K562 (cell line): ENCODE data around the gene WTIP. TPM values are rescaled to one million over a fixed set of nuclear protein-coding genes. Genes with fewer than 3 reads are reported as not detected.

Experiments
- CTCF ChIP-seq, 3 experiments: IDR thresholded peaks in 2 of 3; conservative IDR thresholded peaks in 1 of 3; 2 replicates each; pipeline ENCODE4 v1.5.1; 2011 to 2012; ENCODE audit warnings: low read length in 3 of 3, mild to moderate bottlenecking in 3 of 3, control low read depth in 2 of 3, improper control_type of control experiment in 1 of 3, inconsistent platforms in 1 of 3, low read depth in 1 of 3, mixed read lengths in 1 of 3, moderate library complexity in 1 of 3; ENCODE audit not compliant: insufficient read depth in 2 of 3
- DACH1 ChIP-seq: fragments of 450-650 bp; IDR thresholded peaks from 2 replicates; pipeline ENCODE4 v1.6.1; 2018; ENCODE audit not compliant: partially characterized antibody
- NR2C2 ChIP-seq, 2 experiments: fragments of 200-800 bp in 1 of 2; sonication (Bioruptor generic) in 1 of 2; sonication (generic) in 1 of 2; formaldehyde crosslinking in 1 of 2; IDR thresholded peaks; 2 replicates each; pipeline versions ENCODE4 v1.6.1 to v1.8.0; 2016 to 2022; ENCODE audit warnings: mild to moderate bottlenecking in 1 of 2, missing compliant biosample characterization in 1 of 2, missing genetic modification characterization in 1 of 2, missing genetic modification reagents in 1 of 2
- SMARCA5 ChIP-seq: fragments of 450-650 bp; IDR thresholded peaks from 2 replicates; pipeline ENCODE4 v1.6.1; 2016
- U2AF1 ChIP-seq: fragments of 200-400 bp; formaldehyde crosslinking; optimal IDR thresholded peaks from 2 replicates; pipeline ENCODE3; 2017; ENCODE audit warnings: mild to moderate bottlenecking, low read depth, low read length, moderate library complexity
- ZBTB26 ChIP-seq: fragments of 450-650 bp; formaldehyde crosslinking; IDR thresholded peaks from 2 replicates; pipeline ENCODE4 v1.4.0; 2022; ENCODE audit warnings: missing genetic modification characterization
- ZNF134 ChIP-seq: fragments of 250-450 bp; sonication (Bioruptor Pico); conservative IDR thresholded peaks from 2 replicates; pipeline ENCODE4 v1.4.0; 2020
- ZNF384 ChIP-seq: IDR thresholded peaks from 2 replicates; pipeline ENCODE4 v1.6.1; 2012; ENCODE audit warnings: low read depth, low read length, improper control_type of control experiment
- polyA plus RNA-seq, 8 experiments: library from polyadenylated mRNA; depleted of rRNA in 4 of 8; stranded (reverse) in 5 of 8; unstranded in 3 of 8; fragments of >200 nt; fragmentation: Nextera tagmentation in 2 of 8; fragmentation: Illumina TruSeq in 1 of 8; extraction: Ambion mirVana in 2 of 8; extraction: Trizol in 1 of 8; gene quantifications; 2 replicates each; pipeline versions ENCODE4 v1.2.1 to v1.2.3, GENCODE V29; 2011 to 2014; ENCODE audit warnings: inconsistent platforms in 1 of 8, missing spikeins in 1 of 8
- total RNA-seq, 7 experiments: library from RNA; depleted of rRNA in 6 of 7; stranded (reverse); fragments of >200 nt in 6 of 7; fragmentation: Illumina TruSeq in 2 of 7; extraction: Trizol in 2 of 7; gene quantifications; 2 replicates each; pipeline versions ENCODE4 v1.2.1 to v1.2.3, GENCODE V29; 2011 to 2021; ENCODE audit warnings: low replicate concordance in 1 of 7

WTIP gene
- total and polyA plus RNA-seq, 9 of the 15 experiments (the other 6 are each of a cell fraction or from before 2014, with no cell fraction given): under 0.01 to 0.54 (median 0.27) TPM; not detected in 1

- TF ChIP-seq ZBTB26 (CRISPR knock-in tag) (no peak), CTCF (IDR thresholded peaks at IDR 0.05 in 2 of 3, conservative IDR thresholded peaks at IDR 0.05 in 1 of 3; ENCODE audit: insufficient read depth in 2 of 3, low read depth in 1 of 3, low read length in 3 of 3) (no peak), ZNF134 (no peak), SMARCA5 (no peak), U2AF1 (no peak), ZNF384 (no peak), NR2C2 (CRISPR knock-in tag; IDR thresholded peaks at IDR 0.05) (no peak), NR2C2 (tag; IDR thresholded peaks at IDR 0.05) (no peak), DACH1 (no peak)
Measured at GRCh38 chr19:34489175-34489574, 7.6 kb downstream of the WTIP start (continued).
